ENCODE measurements around the gene TNRC6A.
"Not testable (repeated sequence)": the region's sequence is repeated elsewhere in the genome, so short reads cannot be mapped to it uniquely, and the experiment has no call there.

TNRC6A gene

DNA sequence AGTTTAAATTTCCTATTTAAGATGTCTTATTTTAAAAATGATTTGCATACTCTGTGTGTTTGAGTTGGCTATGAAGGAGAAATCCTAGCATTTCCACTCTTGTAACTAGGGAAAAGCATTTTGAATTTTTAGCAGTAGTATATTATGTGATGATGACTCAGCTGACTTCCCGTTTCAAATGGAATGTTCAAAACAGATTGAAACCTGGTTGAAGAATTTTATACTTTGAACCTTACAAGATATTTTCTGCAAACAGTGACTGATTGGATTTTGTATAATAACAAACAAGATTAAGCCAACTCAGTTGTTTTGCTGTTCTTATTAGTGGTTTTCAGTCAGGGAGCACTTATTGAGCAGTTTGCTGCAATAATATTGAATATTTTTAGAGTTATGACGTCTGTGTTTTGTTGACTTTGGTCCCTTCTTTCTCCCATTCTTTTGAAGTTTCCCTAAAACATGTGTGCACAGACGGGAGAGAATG, 8.0 kb downstream of the TNRC6A start:
- H4K20me1 ChIP-seq (ENCODE audit: insufficient read depth, low read length), result peaks cover 96% of the 10 kb centered on the region
- H3K27me3 ChIP-seq (ENCODE audit: low read depth, low read length), result no peaks in the 10 kb centered on the region
- H2AFZ ChIP-seq (ENCODE audit: low read depth, low read length), result no peak overlapping the region
- no peaks in the 10 kb centered on the region for H3K9me3 ChIP-seq (ENCODE audit: insufficient read depth, low read length)
- no peak overlapping the region for H3K27ac ChIP-seq (ENCODE audit: low read length)
- H3K4me2 ChIP-seq (ENCODE audit: low read length), result peak overlapping the region; percentile 25
- no peak overlapping the region for H3K4me3 ChIP-seq (ENCODE audit: low read length)
- no peak overlapping the region for H3K9ac ChIP-seq (ENCODE audit: low read length)
- H3K4me1 ChIP-seq (ENCODE audit: low read length), result peaks cover 45% of the 10 kb centered on the region
- TF ChIP-seq, protein P1, sequence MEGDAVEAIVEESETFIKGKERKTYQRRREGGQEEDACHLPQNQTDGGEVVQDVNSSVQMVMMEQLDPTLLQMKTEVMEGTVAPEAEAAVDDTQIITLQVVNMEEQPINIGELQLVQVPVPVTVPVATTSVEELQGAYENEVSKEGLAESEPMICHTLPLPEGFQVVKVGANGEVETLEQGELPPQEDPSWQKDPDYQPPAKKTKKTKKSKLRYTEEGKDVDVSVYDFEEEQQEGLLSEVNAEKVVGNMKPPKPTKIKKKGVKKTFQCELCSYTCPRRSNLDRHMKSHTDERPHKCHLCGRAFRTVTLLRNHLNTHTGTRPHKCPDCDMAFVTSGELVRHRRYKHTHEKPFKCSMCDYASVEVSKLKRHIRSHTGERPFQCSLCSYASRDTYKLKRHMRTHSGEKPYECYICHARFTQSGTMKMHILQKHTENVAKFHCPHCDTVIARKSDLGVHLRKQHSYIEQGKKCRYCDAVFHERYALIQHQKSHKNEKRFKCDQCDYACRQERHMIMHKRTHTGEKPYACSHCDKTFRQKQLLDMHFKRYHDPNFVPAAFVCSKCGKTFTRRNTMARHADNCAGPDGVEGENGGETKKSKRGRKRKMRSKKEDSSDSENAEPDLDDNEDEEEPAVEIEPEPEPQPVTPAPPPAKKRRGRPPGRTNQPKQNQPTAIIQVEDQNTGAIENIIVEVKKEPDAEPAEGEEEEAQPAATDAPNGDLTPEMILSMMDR (IDR thresholded peaks at IDR 0.05; ENCODE audit: low read depth, low read length), result no peak
- no peak for TF ChIP-seq EZH2phosphoT487 (IDR thresholded peaks at IDR 0.05; ENCODE audit: low read depth)
- peaks cover 100% of the 10 kb centered on the region for H3K79me2 ChIP-seq (ENCODE audit: low read length)
- peaks cover 37% of the 10 kb centered on the region for H3K36me3 ChIP-seq (replicated peaks; ENCODE audit: low read depth, low read length)

DNA sequence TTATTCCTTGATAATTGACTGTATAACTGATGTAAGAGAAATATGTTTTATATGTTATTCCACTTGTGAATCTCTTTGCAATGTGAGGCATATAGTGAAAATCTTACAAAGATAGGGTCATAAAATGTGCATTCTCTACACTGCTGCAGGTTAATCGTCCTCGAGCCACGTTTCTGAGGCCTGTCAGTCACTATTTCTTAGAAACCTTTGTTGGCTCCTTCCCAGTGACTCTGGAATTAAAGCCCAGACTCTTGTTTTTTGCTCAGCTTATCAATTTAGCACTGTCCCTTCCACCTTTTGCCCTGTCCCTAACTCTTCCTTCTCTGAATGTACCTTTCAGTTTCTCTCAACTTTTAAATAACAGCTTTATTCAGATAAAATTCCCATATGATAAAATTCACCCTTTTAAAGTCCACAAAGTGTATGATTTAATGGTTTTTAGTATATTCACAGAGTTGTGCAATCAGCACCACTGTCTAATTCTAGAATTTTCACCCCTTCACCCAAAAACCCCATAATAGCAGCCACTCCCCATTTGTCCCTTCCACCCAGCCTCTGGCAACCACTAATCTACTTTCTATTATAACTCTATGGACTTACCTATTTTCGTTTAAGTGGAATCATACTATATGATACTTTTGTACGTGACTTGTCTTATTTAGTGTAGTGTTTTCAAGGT, 8.6 kb downstream of the TNRC6A start:
- Histone ChIP-seq H3K27ac (ENCODE audit: low read length) (no peak overlapping the region), H2AFZ (ENCODE audit: low read depth, low read length) (no peak overlapping the region), H3K9ac (ENCODE audit: low read length) (no peak overlapping the region), H3K4me2 (ENCODE audit: low read length) (0 out of 2 replicates have a peak overlapping the region, but pooled peaks have one; percentile 25), H4K20me1 (ENCODE audit: insufficient read depth, low read length) (peaks cover 100% of the 10 kb centered on the region), H3K36me3 (replicated peaks; ENCODE audit: low read depth, low read length) (peaks cover 33% of the 10 kb centered on the region), H3K4me1 (ENCODE audit: low read length) (peaks cover 45% of the 10 kb centered on the region), H3K4me3 (ENCODE audit: low read length) (no peak overlapping the region), H3K79me2 (ENCODE audit: low read length) (peaks cover 100% of the 10 kb centered on the region), H3K9me3 (ENCODE audit: insufficient read depth, low read length) (no peaks in the 10 kb centered on the region), H3K27me3 (ENCODE audit: low read depth, low read length) (no peaks in the 10 kb centered on the region)
- no peak for TF ChIP-seq EZH2phosphoT487 (IDR thresholded peaks at IDR 0.05; ENCODE audit: low read depth)
- TF ChIP-seq, protein P1 (IDR thresholded peaks at IDR 0.05; ENCODE audit: low read depth, low read length), result no peak

DNA sequence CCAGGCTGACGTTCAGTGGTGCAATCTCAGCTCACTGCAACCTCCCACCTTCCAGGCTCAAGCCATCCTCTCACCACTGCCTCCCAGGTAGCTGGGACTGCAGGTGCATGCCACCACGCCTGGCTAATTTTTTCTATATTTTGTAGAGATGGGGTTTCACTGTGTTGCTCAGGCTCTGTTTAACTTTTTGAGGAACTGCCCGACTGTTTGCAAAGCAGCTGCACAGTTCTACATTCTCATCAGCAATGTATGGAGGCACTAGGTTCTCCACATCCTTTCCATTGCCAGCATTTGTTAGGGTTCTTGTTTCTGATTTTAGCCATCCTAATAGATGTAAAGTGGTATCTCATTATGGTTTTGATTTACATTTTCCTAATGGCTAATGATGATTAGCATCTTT, 9.4 kb downstream of the TNRC6A start:
- Histone ChIP-seq H3K9ac (ENCODE audit: low read length) (no peak overlapping the region), H3K27me3 (ENCODE audit: low read depth, low read length) (no peaks in the 10 kb centered on the region), H2AFZ (ENCODE audit: low read depth, low read length) (no peak overlapping the region), H3K27ac (ENCODE audit: low read length) (no peak overlapping the region), H3K79me2 (ENCODE audit: low read length) (peaks cover 100% of the 10 kb centered on the region), H3K36me3 (replicated peaks; ENCODE audit: low read depth, low read length) (peaks cover 26% of the 10 kb centered on the region), H3K4me2 (ENCODE audit: low read length) (no peak overlapping the region), H4K20me1 (ENCODE audit: insufficient read depth, low read length) (peaks cover 100% of the 10 kb centered on the region), H3K4me1 (ENCODE audit: low read length) (peaks cover 40% of the 10 kb centered on the region), H3K9me3 (ENCODE audit: insufficient read depth, low read length) (no peaks in the 10 kb centered on the region), H3K4me3 (ENCODE audit: low read length) (no peak overlapping the region)
- TF ChIP-seq, protein P1 (IDR thresholded peaks at IDR 0.05; ENCODE audit: low read depth, low read length), result no peak
- no peak for TF ChIP-seq EZH2phosphoT487 (IDR thresholded peaks at IDR 0.05; ENCODE audit: low read depth)

DNA sequence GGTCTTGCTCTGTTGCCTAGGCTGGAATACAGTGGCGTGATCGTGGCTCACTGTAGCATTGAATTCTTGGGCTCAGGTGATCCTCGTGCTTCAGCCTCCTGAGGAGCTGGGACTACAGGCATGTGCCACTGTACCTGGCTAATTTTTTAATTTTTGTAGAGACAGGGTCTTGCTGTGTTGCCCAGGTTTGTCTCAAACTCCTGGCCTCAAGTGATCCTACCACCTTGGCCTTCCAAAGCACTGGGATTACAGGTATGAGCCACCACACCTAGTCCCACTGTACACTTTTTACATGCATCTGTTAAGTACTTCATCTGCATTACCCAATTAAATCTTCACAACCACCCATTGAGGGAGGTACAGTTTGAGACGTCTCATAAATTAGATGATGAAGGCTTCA, 12.4 kb downstream of the TNRC6A start:
- peaks cover 100% of the 10 kb centered on the region for H3K79me2 ChIP-seq (ENCODE audit: low read length)
- H3K27me3 ChIP-seq (ENCODE audit: low read depth, low read length), result no peaks in the 10 kb centered on the region
- H3K9me3 ChIP-seq (ENCODE audit: insufficient read depth, low read length), result no peaks in the 10 kb centered on the region
- H3K4me3 ChIP-seq (ENCODE audit: low read length), result no peak overlapping the region
- H3K27ac ChIP-seq (ENCODE audit: low read length), result no peak overlapping the region
- TF ChIP-seq, protein P1 (IDR thresholded peaks at IDR 0.05; ENCODE audit: low read depth, low read length), result no peak
- TF ChIP-seq EZH2phosphoT487 (IDR thresholded peaks at IDR 0.05; ENCODE audit: low read depth), result no peak
- H3K9ac ChIP-seq (ENCODE audit: low read length), result no peak overlapping the region
- H2AFZ ChIP-seq (ENCODE audit: low read depth, low read length), result no peak overlapping the region
- H3K4me1 ChIP-seq (ENCODE audit: low read length), result peaks cover 19% of the 10 kb centered on the region
- H4K20me1 ChIP-seq (ENCODE audit: insufficient read depth, low read length), result peaks cover 100% of the 10 kb centered on the region
- H3K36me3 ChIP-seq (replicated peaks; ENCODE audit: low read depth, low read length), result peaks cover 33% of the 10 kb centered on the region
- H3K4me2 ChIP-seq (ENCODE audit: low read length), result no peak overlapping the region

DNA sequence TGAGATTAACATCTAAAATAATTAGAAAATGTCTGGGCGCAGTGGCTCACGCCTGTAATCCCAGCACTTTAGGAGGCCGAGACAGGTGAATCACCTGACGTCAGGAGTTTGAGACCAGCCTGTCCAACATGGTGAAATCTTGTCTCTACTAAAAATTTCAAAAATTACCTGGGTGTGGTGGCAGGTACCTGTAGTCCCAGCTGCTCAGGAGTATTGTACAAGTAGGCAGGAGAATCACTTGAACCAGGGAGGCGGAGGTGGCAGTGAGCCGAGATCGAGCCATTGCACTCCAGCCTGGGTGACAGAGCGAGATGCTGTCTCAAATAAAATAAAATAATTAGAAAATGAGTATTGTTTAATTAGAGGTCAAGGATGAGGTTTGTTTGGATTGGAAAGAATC, 13.2 kb downstream of the TNRC6A start:
- H3K27me3 ChIP-seq (ENCODE audit: low read depth, low read length); H3K9ac ChIP-seq (ENCODE audit: low read length); H2AFZ ChIP-seq (ENCODE audit: low read depth, low read length); H3K27ac ChIP-seq (ENCODE audit: low read length); H3K4me2 ChIP-seq (ENCODE audit: low read length); H3K9me3 ChIP-seq (ENCODE audit: insufficient read depth, low read length); H3K4me3 ChIP-seq (ENCODE audit: low read length): not testable (repeated sequence)
- H4K20me1 ChIP-seq (ENCODE audit: insufficient read depth, low read length), result peaks cover 100% of the 10 kb centered on the region
- peaks cover 12% of the 10 kb centered on the region for H3K4me1 ChIP-seq (ENCODE audit: low read length)
- peaks cover 100% of the 10 kb centered on the region for H3K79me2 ChIP-seq (ENCODE audit: low read length)
- peaks cover 36% of the 10 kb centered on the region for H3K36me3 ChIP-seq (replicated peaks; ENCODE audit: low read depth, low read length)
